Stimulated activated CD4-positive, alpha-beta T cell treated with anti-CD3 and anti-CD28 coated beads, Interleukin-4, amount 100 ng/mL, for 24 hours (primary cell): ENCODE measurements around the gene CCSER2.
A peak's percentile ranks its signal among the peaks of the same experiment; 100 is the strongest.
"Not testable (repeated sequence)": the region's sequence is repeated elsewhere in the genome, so short reads cannot be mapped to it uniquely, and the experiment has no call there.

Source experiments
- DNase-seq: peaks from one replicate; pipeline ENCODE4 v3.0.0-alpha.2; 2020

The CCSER2 gene

GRCh38 chr10:84401854-84402611 is 73.6 kb downstream of the CCSER2 start:
- no peak for DNase-seq

GRCh38 chr10:84404783-84405182 is 76.4 kb downstream of the CCSER2 start:
- DNase-seq, result no peak

- no peak for DNase-seq
Measured at GRCh38 chr10:84405662-84406061, 77.3 kb downstream of the CCSER2 start.

- DNase-seq, result no peak
Measured at GRCh38 chr10:84406561-84406960, 78.2 kb downstream of the CCSER2 start.

GRCh38 chr10:84407388-84408049 is 79.1 kb downstream of the CCSER2 start:
- DNase-seq, result no peak

- no peak for DNase-seq
Measured at GRCh38 chr10:84412482-84412881, 84.1 kb downstream of the CCSER2 start.

GRCh38 chr10:84414110-84414509 is 85.7 kb downstream of the CCSER2 start:
- DNase-seq, result not testable (repeated sequence)

- no peak for DNase-seq
Measured at GRCh38 chr10:84415539-84416244, 87.3 kb downstream of the CCSER2 start.

GRCh38 chr10:84416245-84416555 is 87.8 kb downstream of the CCSER2 start:
- no peak for DNase-seq

- DNase-seq, result no peak
Measured at GRCh38 chr10:84423719-84424118, 95.3 kb downstream of the CCSER2 start.

- DNase-seq, result no peak
Measured at GRCh38 chr10:84424731-84425167, 96.4 kb downstream of the CCSER2 start.

- DNase-seq, result no peak
Measured at GRCh38 chr10:84427903-84428650, 99.7 kb downstream of the CCSER2 start.

GRCh38 chr10:84428711-84429110 is 100.3 kb downstream of the CCSER2 start:
- no peak for DNase-seq

GRCh38 chr10:84429926-84430520 is 101.6 kb downstream of the CCSER2 start:
- DNase-seq, result peak; percentile 73

- no peak for DNase-seq
Measured at GRCh38 chr10:84432891-84433290, 104.5 kb downstream of the CCSER2 start.

GRCh38 chr10:84440781-84441180 is 112.4 kb downstream of the CCSER2 start:
- no peak for DNase-seq

GRCh38 chr10:84447701-84448400 is 119.5 kb downstream of the CCSER2 start:
- DNase-seq, result no peak

- not testable (repeated sequence) for DNase-seq
Measured at GRCh38 chr10:84449351-84449750, 121.0 kb downstream of the CCSER2 start.

GRCh38 chr10:84452003-84452402 is 123.6 kb downstream of the CCSER2 start:
- DNase-seq, result no peak

GRCh38 chr10:84453303-84453702 is 124.9 kb downstream of the CCSER2 start:
- DNase-seq, result no peak

GRCh38 chr10:84456126-84456525 is 127.7 kb downstream of the CCSER2 start:
- no peak for DNase-seq

- no peak for DNase-seq
Measured at GRCh38 chr10:84460520-84460919, 132.1 kb downstream of the CCSER2 start.
